ELR (cell line): ENCODE results near the gene POLR3GL.

Experiments used
- DNase-seq: peaks from one replicate; pipeline ENCODE4 v3.0.0-alpha.2; 2015; ENCODE audit warnings: low read depth

Gene POLR3GL

DNA sequence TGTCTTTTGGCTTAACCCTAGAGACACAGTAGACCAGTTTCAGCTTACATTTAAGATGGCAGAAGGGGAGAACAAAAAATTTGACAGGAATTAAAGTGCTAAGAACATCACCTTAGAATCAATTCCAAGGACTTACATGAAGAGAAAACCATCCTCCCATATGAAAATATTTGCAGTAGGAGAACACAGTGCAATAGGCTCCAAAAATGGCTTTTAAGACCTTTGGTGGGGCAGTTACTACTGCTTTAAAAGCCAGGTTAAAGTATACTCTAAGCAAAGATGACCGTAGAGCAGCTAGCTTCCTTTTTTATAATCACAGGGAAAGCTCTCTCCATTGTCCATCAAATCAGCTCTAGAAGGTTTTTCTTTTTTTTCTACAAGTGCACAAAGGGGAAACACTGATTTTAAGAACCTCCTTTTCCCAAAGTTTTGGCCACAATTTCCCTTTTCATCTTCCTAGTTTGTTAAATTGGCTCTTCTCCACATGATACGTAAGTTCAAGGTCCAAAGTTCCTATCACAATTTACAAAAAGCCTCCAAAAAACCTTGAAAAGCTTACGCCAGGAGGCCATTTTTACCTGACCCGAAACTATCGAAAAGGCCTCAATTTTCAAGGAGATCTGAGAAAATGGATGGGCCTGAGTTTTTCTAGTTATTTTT lies 28.6 kb downstream of the POLR3GL start:
- DNase-seq = no peak

DNA sequence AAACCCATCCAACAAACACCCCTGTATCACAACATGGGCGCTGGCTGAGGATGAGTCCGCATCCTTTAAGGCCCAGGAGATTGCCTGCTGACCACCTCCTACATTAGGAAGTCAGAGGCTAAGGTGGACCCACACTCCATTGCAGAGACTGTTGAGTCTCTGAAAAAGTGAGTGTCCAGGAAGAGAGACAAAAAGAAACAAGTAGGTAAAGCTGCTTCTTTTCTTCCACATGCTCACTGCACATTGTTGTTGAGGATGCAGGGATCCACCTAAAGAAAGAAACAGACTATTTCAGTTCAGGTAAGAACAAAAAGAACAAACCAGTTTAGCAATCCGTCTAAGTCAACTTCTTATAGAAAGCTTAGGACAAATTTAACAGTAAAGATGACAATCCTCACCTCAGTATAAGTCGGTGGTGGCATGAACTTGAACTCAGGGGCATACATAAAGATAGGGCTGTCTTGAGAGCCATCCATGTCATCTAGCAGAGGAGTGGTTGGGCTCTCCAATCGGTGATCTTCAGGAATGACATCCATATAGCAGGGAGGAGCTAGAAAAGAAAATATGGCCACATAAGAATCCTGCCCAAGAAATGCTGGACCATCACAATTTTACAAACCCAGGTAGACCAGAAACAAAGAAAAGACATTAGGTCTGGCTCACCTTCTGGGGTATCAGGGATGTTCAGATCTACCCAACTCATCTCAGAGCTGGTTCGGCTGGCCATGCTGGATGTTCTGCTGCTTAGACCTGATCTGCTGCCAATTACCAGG lies 29.3 kb downstream of the POLR3GL start:
- no peak for DNase-seq

DNA sequence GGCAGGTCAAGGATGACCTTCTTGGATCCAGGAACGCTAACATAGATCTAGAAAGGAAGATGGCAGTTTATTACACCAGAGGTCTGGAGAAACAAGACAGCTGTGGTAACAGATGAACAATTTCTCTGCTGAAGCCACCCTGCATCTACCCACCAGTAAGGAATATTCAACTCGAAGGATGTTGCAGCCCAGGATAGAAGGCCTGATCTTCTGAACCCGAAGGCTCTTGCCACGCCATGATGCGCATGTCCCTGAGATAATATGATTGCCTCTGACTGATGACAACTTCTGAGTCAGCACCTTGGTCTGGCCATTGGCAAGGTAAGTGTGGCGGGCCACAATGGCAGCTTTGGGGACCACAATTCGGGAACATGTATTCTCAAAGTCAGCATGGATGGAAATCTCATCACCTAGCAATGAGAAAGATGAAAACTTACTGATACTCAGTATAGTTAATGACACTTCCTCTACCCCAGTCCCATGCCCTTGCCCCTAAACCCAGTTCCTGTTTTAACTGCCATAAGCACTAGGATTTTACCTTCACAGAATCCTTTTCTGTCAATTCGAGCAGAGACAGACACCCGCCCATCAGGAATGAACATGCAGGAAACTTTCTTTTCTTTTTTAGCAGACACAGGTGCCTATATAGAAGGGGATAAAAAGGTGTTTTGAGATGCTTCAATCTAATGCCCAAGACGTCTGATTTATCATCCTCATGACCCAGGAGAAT lies 30.1 kb downstream of the POLR3GL start:
- DNase-seq = no peak

DNA sequence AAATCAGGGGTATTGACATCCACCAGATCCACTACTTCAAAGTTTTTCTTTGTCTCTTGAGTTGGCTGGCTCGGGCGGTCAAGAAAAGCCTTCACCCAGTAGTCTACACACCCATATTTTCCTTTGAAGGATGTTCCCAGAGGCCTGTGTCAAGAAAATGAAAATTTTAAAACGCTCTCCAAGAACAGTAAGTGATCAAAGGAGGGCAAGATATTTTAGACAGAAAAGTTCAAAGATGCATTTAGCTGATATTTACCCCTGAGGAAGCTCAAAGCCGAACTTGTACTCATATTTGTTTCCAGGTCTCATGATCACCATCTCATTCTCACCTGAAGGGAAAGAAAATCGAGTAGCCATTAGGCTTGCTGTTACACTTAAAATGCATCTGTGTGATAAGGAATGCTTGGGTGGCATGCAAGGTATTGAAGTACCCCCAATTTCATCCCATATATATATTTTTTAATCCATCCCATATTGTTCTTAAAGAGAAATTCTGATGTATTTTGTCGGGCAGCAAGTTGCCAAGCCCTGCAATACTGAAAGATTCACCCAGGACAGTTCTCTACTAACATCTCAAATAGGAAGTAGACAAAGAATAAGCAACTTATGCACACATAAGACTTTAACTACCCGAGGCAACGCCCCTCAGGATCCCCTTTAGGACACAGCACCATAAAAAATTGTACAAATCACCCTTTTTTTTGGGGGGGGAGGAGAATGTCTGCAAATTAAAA lies 30.8 kb downstream of the POLR3GL start:
- no peak for DNase-seq

DNA sequence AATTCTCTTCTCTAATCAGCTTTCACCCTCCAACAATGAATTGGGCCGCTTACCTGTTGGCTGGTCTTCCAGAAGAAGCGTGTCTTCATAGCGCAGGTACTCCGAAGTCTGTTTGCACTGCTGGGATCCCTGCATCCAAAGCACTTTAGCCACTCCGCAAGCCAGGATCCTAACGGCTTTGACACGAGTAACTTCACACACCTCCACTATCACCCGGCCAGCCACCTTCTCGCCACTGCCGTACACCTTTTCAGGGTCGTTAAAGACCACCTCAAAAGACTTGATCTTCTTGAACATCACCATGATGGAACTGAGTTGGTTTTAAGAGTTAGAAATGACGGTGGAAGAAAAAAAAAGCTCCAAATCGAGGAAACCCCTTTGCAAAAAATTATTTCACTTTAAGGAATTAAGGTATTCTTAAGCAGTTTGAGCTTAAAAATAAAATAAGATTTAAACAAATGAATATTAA lies 31.5 kb downstream of the POLR3GL start:
- no peak for DNase-seq

DNA sequence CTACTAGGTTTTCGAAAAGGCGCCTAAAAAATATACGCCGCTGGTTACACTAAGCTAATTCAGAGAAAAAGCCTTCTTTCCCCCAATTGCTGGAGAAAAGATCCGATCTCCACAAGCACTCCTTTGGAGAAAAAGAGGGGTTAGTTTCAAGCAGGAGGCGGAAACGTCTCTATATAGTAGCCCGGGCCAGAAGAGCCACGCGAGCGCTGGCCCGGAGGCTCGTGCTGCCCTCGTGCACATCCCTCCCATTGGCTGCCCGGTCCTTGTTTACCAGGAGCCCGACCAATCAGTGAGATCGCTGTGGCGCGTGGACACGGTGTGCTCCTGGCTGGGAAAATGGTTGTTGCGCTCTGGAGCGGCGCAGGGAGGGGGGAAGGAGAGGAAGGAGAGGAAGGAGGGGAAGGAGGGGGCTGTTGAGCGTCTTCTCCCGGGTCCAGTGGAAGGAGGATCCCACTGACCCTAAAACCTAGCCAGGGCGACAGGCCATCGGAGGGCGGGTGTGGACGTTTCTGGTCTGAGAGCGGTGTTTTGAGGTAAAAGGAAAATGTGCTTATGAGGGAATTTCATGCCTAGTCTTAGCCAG lies 32.0 kb downstream of the POLR3GL start, which contains the start of gene TXNIP:
Gene TXNIP, minus strand, starts transcription at position 147 of the 583 bp plus-strand sequence. CDS start 313 bp downstream, outside the sequence.
- peak; percentile 98 for DNase-seq

DNA sequence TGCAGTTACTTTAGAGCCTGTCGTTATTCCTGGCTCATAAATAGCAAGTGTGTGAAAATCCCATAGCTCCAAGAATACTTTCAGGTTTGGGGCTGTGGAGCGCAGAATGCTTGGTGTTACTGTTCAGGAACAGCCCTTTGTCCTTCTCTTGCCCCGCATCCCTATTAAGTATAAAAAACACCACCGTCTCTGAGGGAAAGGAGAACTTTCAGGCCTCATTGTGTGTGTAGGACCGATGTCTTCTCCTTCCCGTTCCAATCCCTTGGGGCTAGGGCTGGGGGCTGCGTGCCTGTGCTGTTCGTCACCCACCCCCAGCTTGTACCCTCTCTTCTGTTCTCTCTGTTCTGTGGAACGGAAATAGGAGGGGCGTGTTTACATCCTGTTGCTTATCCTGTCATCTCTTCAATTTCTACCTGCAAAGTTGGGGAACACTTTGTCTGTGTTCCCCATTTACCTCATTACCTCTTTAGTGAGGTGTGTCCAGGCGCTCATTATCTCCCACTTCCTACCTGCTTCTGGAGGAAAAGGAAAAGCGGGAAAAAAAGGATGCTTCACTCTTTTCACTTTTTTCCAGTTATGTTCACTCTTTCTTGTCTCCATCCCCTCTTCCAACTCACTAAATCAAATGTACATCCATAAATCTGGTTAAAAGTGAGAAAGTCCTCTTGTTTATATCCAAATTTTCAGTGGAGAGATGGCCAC lies 32.7 kb downstream of the POLR3GL start:
- peak; percentile 56 for DNase-seq

DNA sequence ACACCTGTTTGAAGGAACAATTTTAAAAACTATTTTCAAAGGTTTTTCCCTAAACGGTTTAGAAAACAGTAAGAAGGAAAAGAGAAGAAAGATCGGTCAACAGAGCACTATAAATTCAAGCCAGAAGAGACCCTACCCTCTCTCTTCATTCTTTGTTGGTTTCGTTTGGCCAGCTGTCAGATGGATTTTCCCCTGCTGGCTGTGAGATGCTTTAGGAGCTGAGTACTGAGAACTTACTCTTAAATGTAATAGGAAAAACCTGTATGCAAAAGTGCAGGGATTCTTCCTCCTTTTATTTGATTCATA lies 33.2 kb downstream of the POLR3GL start:
- no peak for DNase-seq

DNA sequence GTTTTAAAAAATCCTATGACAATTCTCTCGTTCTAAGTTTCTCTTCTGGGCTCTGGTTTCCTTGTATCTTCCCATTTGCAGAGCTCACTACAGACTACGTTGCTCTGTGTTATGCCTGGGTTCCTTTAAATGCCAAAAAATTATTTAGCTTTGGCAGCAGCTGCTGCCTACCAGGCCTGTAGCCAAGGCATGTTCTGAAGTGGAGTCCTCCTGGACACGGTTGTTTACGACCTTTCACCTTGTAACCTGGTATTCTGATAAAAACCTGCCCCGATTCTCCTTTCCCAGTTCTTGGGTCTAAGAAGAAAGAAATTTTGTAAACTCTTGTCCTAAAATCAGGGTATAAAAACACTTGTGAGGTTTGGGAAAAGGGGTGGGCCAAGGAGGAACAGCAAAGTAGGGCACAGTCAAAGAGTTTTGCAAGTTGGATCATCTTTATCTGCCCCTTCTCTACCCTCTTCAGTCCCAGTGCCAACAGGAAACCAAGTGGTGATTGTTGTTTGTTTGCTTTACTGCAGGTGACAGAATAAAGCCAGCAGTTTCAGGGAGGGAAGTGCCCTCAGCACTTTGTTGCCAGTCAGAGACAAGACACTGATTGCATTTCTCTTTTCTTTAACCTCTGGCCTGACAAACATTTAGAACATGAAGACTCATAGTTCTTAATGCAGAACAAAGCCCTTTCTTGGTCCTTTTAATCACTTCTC lies 35.0 kb downstream of the POLR3GL start:
- no peak for DNase-seq

DNA sequence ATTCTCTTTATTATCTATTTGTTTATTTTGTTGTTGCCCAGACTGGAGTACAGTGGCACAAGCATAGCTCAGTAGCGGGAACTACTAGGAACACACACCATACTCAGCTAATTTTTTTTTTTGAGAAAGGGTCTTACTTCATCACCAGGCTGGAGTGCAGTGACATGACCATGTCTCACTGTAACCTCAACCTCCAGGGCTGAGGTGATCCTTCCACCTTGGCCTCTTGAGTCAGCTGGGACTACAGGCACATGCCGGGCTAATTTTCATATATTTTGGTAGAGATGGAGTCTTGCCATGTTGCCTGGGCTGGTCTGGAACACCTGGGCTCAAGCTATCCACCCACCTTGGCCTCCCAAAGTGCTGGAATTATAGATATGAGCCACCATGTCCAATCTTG lies 37.2 kb downstream of the POLR3GL start:
- no peak for DNase-seq

DNA sequence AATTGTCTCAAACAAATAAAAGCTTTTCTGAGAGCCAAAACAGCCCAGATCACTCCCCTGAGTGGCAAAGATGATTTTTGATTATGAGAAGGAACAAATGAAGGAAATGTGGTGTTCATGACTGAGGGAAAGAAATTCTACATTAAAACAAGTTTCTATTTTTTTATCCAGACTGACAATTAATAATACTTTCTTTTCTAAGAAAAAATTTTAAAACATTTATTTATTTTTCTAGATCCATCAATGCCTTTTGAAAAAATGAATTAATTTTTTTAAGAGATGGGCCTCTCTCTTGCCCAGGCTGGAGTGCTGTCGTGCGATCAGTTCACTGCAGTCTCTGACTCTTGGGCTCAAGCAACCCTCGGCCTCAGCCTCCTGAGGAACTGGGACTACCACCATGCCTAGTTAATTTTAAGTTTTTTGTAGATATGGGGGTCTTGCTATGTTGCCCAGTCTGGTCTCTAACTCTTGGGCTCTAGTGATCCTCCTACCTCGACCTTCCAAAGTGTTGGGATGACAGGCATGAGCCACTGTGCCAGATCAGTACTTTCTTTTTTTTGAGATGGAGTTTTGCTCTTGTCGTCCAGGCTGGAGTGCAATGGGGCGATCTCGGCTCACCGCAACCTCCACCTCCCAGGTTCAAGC lies 43.1 kb downstream of the POLR3GL start:
- no peak for DNase-seq

DNA sequence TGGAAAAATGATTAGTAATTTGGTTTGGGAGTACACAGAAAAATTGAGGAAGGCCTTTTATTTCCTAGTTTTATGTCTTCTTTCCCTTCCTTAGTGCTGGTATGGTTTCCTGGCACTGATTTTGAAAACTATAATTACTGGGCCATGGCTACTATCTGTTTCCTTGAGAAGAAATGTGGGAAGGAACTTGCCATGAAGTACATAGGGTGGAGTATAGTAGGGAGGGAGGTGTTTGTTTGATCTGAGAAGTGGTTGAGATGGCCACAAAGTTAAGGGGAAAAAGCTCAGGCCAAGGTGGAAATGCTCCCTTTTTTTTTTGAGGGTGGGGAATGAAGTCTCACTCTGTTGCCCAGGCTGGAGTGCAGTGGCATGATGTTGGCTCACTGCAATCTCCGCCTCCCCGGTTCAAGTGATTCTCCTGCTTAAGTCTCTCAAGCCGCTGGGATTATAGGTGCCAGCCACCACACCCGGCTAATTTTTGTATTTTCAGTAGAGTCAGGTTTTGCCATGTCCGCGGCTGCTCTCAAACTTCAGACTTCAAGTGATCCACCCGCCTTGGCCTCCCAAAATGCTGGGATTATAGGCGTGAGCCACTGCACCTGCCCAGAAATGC lies 45.7 kb downstream of the POLR3GL start:
- DNase-seq = no peak

DNA sequence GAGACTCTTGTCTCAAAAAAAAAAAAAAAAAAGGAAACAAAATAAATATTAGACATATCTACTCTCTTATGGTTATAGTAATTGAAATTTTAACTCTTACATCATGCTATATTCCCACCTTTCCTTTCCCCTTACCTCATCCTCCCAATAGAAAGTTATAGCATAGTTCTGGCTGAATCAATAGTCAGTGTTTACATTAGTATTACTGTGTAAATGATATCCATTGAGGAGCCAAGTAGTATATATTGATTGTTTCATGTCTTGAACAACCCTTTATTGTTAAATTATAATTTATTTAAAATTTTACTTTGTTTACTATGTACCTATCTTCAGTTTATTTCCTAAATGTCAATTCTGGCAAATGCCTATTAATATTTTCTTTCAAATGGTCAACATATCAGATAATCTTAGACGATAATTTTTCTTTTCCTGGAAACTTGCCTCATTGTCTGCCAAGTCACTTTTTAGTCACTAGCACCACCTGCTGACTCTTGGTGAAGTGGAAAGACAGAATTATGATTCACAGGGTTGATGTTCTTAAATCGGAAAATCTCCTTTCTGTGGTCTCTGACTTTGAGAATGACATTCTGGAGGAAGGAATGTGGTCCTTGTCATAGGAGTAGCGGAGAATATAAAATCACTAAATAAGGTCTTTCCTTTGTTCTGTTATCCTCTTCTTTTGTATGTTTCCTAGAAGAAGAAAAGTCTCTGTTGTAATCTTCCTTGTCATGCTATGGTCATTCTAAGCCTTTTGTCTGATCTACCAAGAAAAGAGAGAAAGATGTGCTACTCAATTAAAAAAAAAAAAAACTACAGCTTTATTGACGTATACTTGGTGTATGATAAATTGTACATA lies 48.4 kb downstream of the POLR3GL start:
- DNase-seq = peak; percentile 94

DNA sequence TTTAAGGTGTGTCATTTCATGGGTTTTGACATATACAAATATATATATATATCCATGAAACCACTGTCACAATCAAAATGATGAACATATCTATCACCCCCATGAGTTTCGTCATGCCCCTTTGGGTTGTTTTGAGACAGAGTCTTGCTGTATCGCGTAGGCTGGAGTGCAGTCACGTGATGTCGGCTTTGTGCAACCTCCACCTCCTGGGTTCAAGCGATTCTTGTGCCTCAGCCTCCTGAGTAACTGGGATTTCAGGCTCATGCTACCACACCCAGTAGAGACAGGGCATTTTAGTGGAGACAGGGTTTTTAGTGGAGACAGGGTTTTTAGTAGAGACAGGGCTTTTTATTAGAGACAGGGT lies 49.1 kb downstream of the POLR3GL start:
- no peak for DNase-seq

DNA sequence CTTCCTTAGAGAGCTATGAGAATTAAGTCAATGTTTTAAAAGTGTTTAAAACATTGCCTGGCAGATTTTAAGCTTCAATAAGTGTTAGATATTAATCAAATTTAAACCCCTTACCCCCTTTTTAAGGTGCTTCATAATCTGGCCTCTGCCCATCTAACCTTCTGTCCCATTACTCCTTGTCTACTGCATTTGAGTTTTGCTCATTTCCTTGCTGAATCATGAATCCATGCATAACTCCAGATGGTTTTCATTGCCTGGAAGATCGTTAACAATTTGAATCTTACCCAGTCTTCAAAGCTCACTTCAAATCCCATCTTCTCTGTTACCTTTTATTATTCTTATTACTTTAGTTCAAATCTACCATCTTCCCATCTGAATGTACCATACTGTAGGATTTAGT lies 52.4 kb downstream of the POLR3GL start:
- no peak for DNase-seq

DNA sequence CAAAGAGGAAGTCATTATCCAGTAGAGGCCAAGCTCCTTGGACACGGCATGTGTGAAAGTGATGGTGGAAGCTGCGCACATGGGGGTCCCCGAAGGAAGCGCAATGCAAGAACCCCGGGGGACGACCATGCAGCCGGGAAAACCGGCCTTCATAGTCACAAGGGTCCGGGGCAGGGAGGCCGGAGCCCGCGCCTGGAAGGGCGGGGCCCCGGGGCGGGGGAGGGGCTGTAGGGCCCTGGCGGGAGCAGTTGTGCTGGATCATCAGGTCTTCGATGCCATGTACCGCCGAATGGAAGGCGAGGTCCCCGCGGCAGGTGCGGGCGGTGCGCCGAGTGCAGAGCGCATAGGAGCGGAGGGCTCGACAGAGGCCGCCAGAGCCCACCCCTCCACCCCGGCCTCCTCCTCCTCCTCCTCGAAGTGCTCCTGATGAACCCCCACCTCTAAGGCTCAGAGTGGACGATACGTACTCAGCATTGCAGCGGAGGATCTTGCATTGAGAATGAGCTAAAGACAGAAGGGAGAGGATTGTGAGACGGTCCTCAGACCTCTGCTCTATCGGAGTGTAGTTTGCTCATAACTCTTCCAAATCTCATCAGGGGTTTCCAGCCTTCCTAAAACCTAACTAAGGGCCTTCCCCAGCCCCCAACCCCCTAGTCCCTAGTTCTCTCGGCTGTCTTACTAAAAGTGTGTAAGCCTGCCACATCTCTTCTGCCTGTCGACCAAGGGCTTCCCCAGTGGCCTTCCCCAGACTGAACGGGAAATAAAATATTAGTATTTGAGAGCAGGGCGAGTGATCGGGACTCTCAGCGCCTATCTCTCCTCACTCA lies 55.0 kb downstream of the POLR3GL start:
- no peak for DNase-seq

DNA sequence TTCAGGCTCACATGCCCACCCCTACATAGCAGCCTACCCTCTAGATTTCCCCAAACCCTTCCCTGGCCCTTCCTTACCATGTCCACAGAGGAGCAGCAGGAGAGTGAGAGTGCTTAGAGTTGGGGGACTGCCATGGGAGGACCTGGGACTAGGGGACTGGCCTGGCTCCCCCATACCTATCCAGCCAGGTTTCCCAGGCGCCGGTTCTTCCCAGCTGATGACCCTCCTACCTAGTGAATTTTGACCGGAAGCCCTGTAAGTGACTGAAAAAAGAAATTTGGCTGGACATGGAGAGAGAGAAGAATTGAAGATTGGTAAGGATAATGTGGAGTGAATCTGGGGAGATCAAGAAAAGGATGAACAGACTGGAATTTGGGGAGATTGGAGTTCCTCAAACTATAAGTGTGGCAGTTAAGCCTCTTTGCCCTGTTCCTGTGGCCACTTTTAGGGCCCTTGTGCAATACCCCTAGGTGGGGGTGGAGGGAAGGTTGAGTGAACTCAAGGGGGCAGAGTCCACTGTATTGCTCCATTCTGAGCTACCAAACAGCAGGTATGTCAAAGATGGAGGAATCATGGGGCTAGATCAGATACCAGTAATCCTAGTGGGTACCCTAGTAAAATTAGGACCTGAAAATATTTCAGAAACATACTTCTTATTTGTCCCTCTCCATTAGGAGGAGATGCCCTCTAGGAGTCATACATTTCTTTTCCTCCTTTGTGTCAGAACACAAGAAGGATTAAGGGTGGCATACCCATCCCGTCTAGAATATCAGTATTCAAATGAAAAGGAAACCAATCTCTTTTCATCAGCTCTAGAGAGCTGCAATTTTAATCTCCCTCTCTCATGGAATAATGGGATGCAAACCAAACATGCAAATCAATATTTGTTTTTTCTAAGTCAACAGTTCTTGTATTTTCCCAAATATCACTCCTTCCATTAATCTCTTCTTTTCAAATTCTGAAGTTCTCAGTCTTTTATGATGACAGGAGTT lies 55.9 kb downstream of the POLR3GL start:
- DNase-seq = no peak
